Endothelial cell of umbilical vein (primary cell): ENCODE data around the gene DNM2. TPM values are rescaled to one million over a fixed set of nuclear protein-coding genes. Genes with fewer than 3 reads are reported as not detected.
A peak's percentile ranks its signal among the peaks of the same experiment; 100 is the strongest.

ENCODE experiments used
- BruUV-seq: library from RNA; stranded (reverse); fragments of 400-500 nt; replicated peaks from 2 replicates; lab custom pipeline; 2021; lab: Mats Ljungman, UMichigan
- CTCF ChIA-PET: fragments of 300-600, 350-600 bp; sonication (Branson Sonifier 250); formaldehyde crosslinking; loops from one replicate; lab custom pipeline; 2021; ENCODE audit warnings: antibody characterized with exemption, inconsistent platforms; lab: Charles Lee
- POLR2A ChIA-PET: fragments of 300-600, 350-600 bp; sonication (Branson Sonifier 250); formaldehyde crosslinking; loops from one replicate; lab custom pipeline; 2021; ENCODE audit warnings: antibody characterized with exemption, inconsistent platforms; lab: Charles Lee
- DNase-seq: peaks from one replicate; pipeline ENCODE4 v3.0.0-alpha.2; 2011; ENCODE audit warnings: low read depth, low spot score
- FAIRE-seq: peaks from 2 replicates; lab custom pipeline; 2011; peaks lifted over from hg19 to GRCh38; lab: Jason Lieb, UNC
- H2AFZ ChIP-seq: 2 replicates; pipeline ENCODE4 v1.6.0; 2012; ENCODE audit warnings: low read depth, low read length, control low read depth, inconsistent platforms
- H3K27ac ChIP-seq: 2 replicates; pipeline ENCODE4 v1.5.1; 2011; ENCODE audit warnings: low read depth, mild to moderate bottlenecking, control low read depth, low read length, moderate library complexity; ENCODE audit not compliant: insufficient read depth
- H3K27me3 ChIP-seq, 2 experiments: 2 replicates each; pipeline versions ENCODE4 v1.6.0 to v1.6.1; 2011; ENCODE audit warnings: low read length in 2 of 2, mixed read lengths in 1 of 2; ENCODE audit not compliant: control insufficient read depth in 2 of 2, insufficient read depth in 2 of 2
- H3K36me3 ChIP-seq, 2 experiments: 2 replicates in 1 of 2; 3 replicates in 1 of 2; pipeline ENCODE4 v1.5.1; 2011; ENCODE audit warnings: low read length in 2 of 2, mild to moderate bottlenecking in 1 of 2, moderate library complexity in 1 of 2; ENCODE audit not compliant: control insufficient read depth in 2 of 2, insufficient read depth in 2 of 2; ENCODE audit errors: extremely low read depth in 1 of 2
- H3K4me1 ChIP-seq: 3 replicates; pipeline ENCODE4 v1.5.1; 2011; ENCODE audit warnings: mild to moderate bottlenecking, low read length; ENCODE audit not compliant: control insufficient read depth, insufficient read depth; ENCODE audit errors: extremely low read depth
- H3K4me2 ChIP-seq: 2 replicates; pipeline ENCODE4 v1.6.1; 2011; ENCODE audit warnings: low read length, control low read depth, mixed read lengths; ENCODE audit not compliant: insufficient read depth
- H3K4me3 ChIP-seq, 3 experiments: fragments of 200-600 bp in 1 of 3; sonication (generic), shearing (Covaris generic) in 1 of 3; replicated peaks in 1 of 3; 2 replicates each; pipeline ENCODE4 v1.5.1; 2011 to 2016; ENCODE audit warnings: control low read depth in 3 of 3, low read length in 3 of 3, mild to moderate bottlenecking in 2 of 3, inconsistent platforms in 1 of 3, low read depth in 1 of 3, moderate library complexity in 1 of 3; ENCODE audit not compliant: insufficient read depth in 1 of 3
- H3K79me2 ChIP-seq: 2 replicates; pipeline ENCODE4 v1.6.0; 2012; ENCODE audit warnings: low read length, inconsistent platforms; ENCODE audit not compliant: control insufficient read depth, insufficient read depth
- H3K9ac ChIP-seq: replicated peaks from 2 replicates; pipeline ENCODE3; 2011; ENCODE audit warnings: low read length, control low read depth; ENCODE audit not compliant: insufficient read depth; ENCODE audit errors: extremely low read depth
- H3K9me1 ChIP-seq: replicated peaks from 3 replicates; pipeline ENCODE4 v1.6.0; 2011; ENCODE audit warnings: mild to moderate bottlenecking, low read length; ENCODE audit not compliant: control insufficient read depth, insufficient read depth; ENCODE audit errors: extremely low read depth
- H3K9me3 ChIP-seq: replicated peaks from 2 replicates; pipeline ENCODE4 v1.5.1; 2012; ENCODE audit warnings: low read length, inconsistent platforms; ENCODE audit not compliant: control insufficient read depth, insufficient read depth
- H4K20me1 ChIP-seq: replicated peaks from 2 replicates; pipeline ENCODE3; 2011; ENCODE audit warnings: mild to moderate bottlenecking, low read length; ENCODE audit not compliant: control insufficient read depth, insufficient read depth; ENCODE audit errors: extremely low read depth
- CTCF ChIP-seq, 2 donors: IDR thresholded peaks; 1 replicate in 1 of 2; 2 replicates in 1 of 2; pipeline ENCODE4 v1.5.1; 2011; ENCODE audit warnings: low read length in 2 of 2, mild to moderate bottlenecking in 2 of 2, moderate library complexity in 2 of 2, control low read depth in 1 of 2, inconsistent platforms in 1 of 2, low read depth in 1 of 2; ENCODE audit not compliant: insufficient read depth in 1 of 2; ENCODE audit errors: extremely low read depth in 1 of 2
- EZH2 ChIP-seq: IDR thresholded peaks from 2 replicates; pipeline ENCODE4 v1.6.1; 2012; ENCODE audit warnings: borderline replicate concordance, low read depth, mild to moderate bottlenecking, moderate library complexity, low read length, inconsistent platforms; ENCODE audit not compliant: severe bottlenecking
- FOS ChIP-seq: IDR thresholded peaks from 2 replicates; pipeline ENCODE4 v1.6.1; 2011; ENCODE audit warnings: mild to moderate bottlenecking, low read length, moderate library complexity, borderline replicate concordance; ENCODE audit not compliant: insufficient read depth
- GATA2 ChIP-seq: IDR thresholded peaks from 2 replicates; pipeline ENCODE4 v1.7.0; 2011; ENCODE audit warnings: low read depth, mild to moderate bottlenecking, moderate library complexity, mixed read lengths, low read length; ENCODE audit not compliant: insufficient read length, insufficient read depth
- JUN ChIP-seq: IDR thresholded peaks from 2 replicates; pipeline ENCODE4 v1.6.1; 2011; ENCODE audit warnings: borderline replicate concordance, low read depth; ENCODE audit not compliant: insufficient read length, insufficient read depth
- MAX ChIP-seq: IDR thresholded peaks from 2 replicates; pipeline ENCODE4 v1.6.1; 2011; ENCODE audit not compliant: insufficient read depth, insufficient read length
- MYC ChIP-seq: IDR thresholded peaks from one replicate; pipeline ENCODE4 v1.6.1; 2011; ENCODE audit warnings: mild to moderate bottlenecking, low read depth, low read length
- POLR2A ChIP-seq: IDR thresholded peaks from 2 replicates; pipeline ENCODE4 v1.6.1; 2012; ENCODE audit warnings: low read depth, mild to moderate bottlenecking, control low read depth, low read length
- POLR2AphosphoS5 ChIP-seq: IDR thresholded peaks from 2 replicates; pipeline ENCODE4 v1.6.1; 2012; ENCODE audit warnings: low read depth, mild to moderate bottlenecking, control low read depth, low read length, moderate library complexity; ENCODE audit not compliant: insufficient read depth
- dilution Hi-C: fragments of 300-500 bp; cut with MboI; formaldehyde crosslinking; loops from one replicate; pipeline ENCODE4 v1.15.0; 2019; ENCODE audit warnings: low sequenced_read_pairs; ENCODE audit not compliant: extremely low pct_ligation_motif_present
- intact Hi-C: fragments of 100-400 bp; cut with micrococcal nuclease; formaldehyde crosslinking; loops from one replicate; pipeline ENCODE4 v1.10.0; 2022
- polyA plus RNA-seq, 4 experiments: library from polyadenylated mRNA; depleted of rRNA in 3 of 4; stranded (reverse) in 3 of 4; unstranded in 1 of 4; fragments of >200 nt; gene quantifications; 2 replicates each; pipeline versions ENCODE4 v1.2.1 to v1.2.3, GENCODE V29; 2011 to 2012; ENCODE audit warnings: missing spikeins in 1 of 4
- total RNA-seq: library from RNA; stranded (reverse); gene quantifications from 2 replicates; pipeline ENCODE4 v1.2.3, GENCODE V29; 2021

The DNM2 gene
- total and polyA plus RNA-seq, 2 donors (not counting 3 experiments of a cell fraction or from before 2014, with no cell fraction given): 81.8 to 175 TPM

- H3K4me2 ChIP-seq: peak overlapping the region; percentile 81
- no peaks in the 10 kb centered on the region for H3K27me3 ChIP-seq
- H2AFZ ChIP-seq: peak overlapping the region; percentile 88
- peak overlapping the region; percentile 0 for H3K27ac ChIP-seq
- no TSS peak for BruUV-seq
- peaks cover 10% of the 10 kb centered on the region for H3K4me1 ChIP-seq
- H3K36me3 ChIP-seq: peaks cover 0 to under 1% of the 10 kb centered on the region in 2 experiments
- H4K20me1 ChIP-seq: no peaks in the 10 kb centered on the region
- TF ChIP-seq JUN (no peak), MAX (no peak), GATA2 (no peak), FOS (no peak), POLR2A (no peak), CTCF (IDR thresholded peaks at IDR 0.05; ENCODE audit: extremely low read depth in 1 of 2, insufficient read depth in 1 of 2, low read depth in 1 of 2, low read length in 2 of 2) (no peak), POLR2AphosphoS5 (no peak), EZH2 (no peak), MYC (no peak)
- intact Hi-C loops (loop anchor here (1.0 to 2.0 kb wide), 2 partner anchors 15 to 133 kb away; partner anchors contain the start of gene CDKN2D), dilution Hi-C loops (no loop called here)
- H3K4me3 ChIP-seq: peak overlapping the region; percentile 36 to 99 (median 68)
- no peaks in the 10 kb centered on the region for H3K79me2 ChIP-seq
- peak overlapping the region; percentile 44 for H3K9ac ChIP-seq
- CTCF ChIA-PET: interaction anchor here (0.6 to 5.5 kb wide), 14 partner anchors 15 to 193 kb away, joined by 3 to 135 read pairs (median 4); partner anchors contain the start of genes CARM1, DNM2 and TMED1
- peak; percentile 13 for DNase-seq
- POLR2A ChIA-PET: interaction anchor here (0.6 to 1.0 kb wide), 3 partner anchors 8 to 55 kb away, joined by 3 to 12 read pairs (median 4); no protein-coding TSS in a partner anchor
- no peaks in the 10 kb centered on the region for H3K9me1 ChIP-seq
- no peaks in the 10 kb centered on the region for H3K9me3 ChIP-seq
- FAIRE-seq: no peak
Observed at GRCh38 chr19:10701955-10702525, 15.8 kb upstream of the DNM2 start.
